Kidney (tissue), 14 donors: ENCODE data around the gene NUBP1. TPM values are rescaled to one million over a fixed set of nuclear protein-coding genes. Genes with fewer than 3 reads are reported as not detected.
A peak's percentile ranks its signal among the peaks of the same experiment; 100 is the strongest.

Experiments used
- DNase-seq, 5 donors: peaks; one replicate each; pipeline ENCODE4 v3.0.0-alpha.2; 2013 to 2020
- FAIRE-seq: peaks from 2 replicates; lab custom pipeline; 2012; peaks lifted over from hg19 to GRCh38; lab: Jason Lieb, UNC
- H3K27ac ChIP-seq, 2 donors: one replicate each; pipeline ENCODE4 v1.7.0; 2013; ENCODE audit warnings: low read depth in 2 of 2, low read length in 2 of 2, inconsistent platforms in 1 of 2
- H3K27me3 ChIP-seq: one replicate; pipeline ENCODE4 v1.7.1; 2013; ENCODE audit warnings: low read length, inconsistent platforms; ENCODE audit not compliant: control insufficient read depth, insufficient read depth
- H3K36me3 ChIP-seq, 3 donors: one replicate each; pipeline versions ENCODE4 v1.7.0 to v1.7.1; 2013; ENCODE audit warnings: low read length in 3 of 3, control low read depth in 1 of 3, inconsistent platforms in 1 of 3; ENCODE audit not compliant: insufficient read depth in 3 of 3, control insufficient read depth in 2 of 3
- H3K4me1 ChIP-seq, 3 donors: one replicate each; pipeline versions ENCODE4 v1.7.0 to v1.7.1; 2013; ENCODE audit warnings: low read length in 3 of 3, inconsistent platforms in 1 of 3, low read depth in 1 of 3; ENCODE audit not compliant: control insufficient read depth in 2 of 3, insufficient read depth in 2 of 3
- H3K4me3 ChIP-seq, 3 donors: one replicate each; pipeline versions ENCODE4 v1.7.0 to v1.8.1; 2013; ENCODE audit warnings: low read length in 3 of 3, control low read depth in 1 of 3, inconsistent platforms in 1 of 3
- H3K9ac ChIP-seq, 3 donors: one replicate each; pipeline versions ENCODE4 v1.7.0 to v1.7.1; 2013; ENCODE audit warnings: low read length in 3 of 3, control low read depth in 1 of 3, inconsistent platforms in 1 of 3
- H3K9me3 ChIP-seq, 3 donors: one replicate each; pipeline versions ENCODE4 v1.7.0 to v1.7.1; 2013; ENCODE audit warnings: low read length in 3 of 3, control low read depth in 1 of 3, inconsistent platforms in 1 of 3; ENCODE audit not compliant: control insufficient read depth in 2 of 3, insufficient read depth in 1 of 3
- intact Hi-C: fragments of 100-400 bp; cut with DNase I; formaldehyde crosslinking; loops from one replicate; pipeline ENCODE4 v1.11.1; 2022
- polyA plus RNA-seq: library from polyadenylated mRNA; stranded (reverse); fragments of 350-450 nt; fragmentation: Illumina TruSeq; extraction: RNeasy Lipid Tissue Mini Kit (QIAGEN cat#74804); gene quantifications from one replicate; pipeline ENCODE4 v1.2.3, GENCODE V29; 2014; ENCODE audit warnings: low read depth, low replicate concordance; ENCODE audit not compliant: insufficient read depth
- total RNA-seq: library from RNA; stranded (reverse); fragmentation: NEBNext Ultra II Directional; extraction: Animal tissue kit (Norgen Biotek cat#: 25700); gene quantifications from one replicate; pipeline ENCODE4 v1.2.1, GENCODE V29; 2021
- TF ChIP-seq, protein P1 (sequence below): IDR thresholded peaks from 3 replicates; pipeline ENCODE4 v1.5.1; 2012; ENCODE audit warnings: mild to moderate bottlenecking, moderate library complexity, borderline replicate concordance; ENCODE audit not compliant: insufficient read depth; ENCODE audit errors: extremely low read depth
- donor health status: control.
- donor health status: control.
- donor health status: control.
- donor health status: control.
- donor health status: control.
- donor health status: DM: yes; HTN: yes; CAD: no.
- donor health status: Normal renal cell carcinoma (clear cell type).

NUBP1 gene
- total and polyA plus RNA-seq, 2 donors from 2014 or later = 38.5 to 47.7 TPM

DNA sequence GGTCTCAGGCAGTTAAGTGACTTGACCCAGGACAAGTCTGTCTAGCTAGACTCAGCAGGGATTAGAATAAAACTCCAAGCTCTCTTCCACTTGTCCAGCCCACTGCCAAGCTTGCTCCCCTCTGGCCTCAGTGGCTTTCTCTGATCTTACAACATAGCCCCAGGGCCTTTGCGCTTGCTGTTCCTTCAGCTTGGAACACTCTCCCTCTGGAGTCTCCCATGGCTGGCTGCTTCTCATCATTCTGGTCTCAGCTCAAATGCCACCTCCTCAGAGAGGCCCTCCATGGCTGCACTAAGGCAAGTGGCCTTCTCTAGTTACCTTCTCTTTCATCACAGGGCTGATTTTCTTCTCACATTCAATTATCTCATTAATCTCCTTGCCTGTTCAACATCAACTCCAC is 73.9 kb downstream of the NUBP1 start:
- peak in 1 of 5 donors; percentile 13 for DNase-seq
- H3K27ac ChIP-seq = no peak overlapping the region
- H3K36me3 ChIP-seq = no peaks in the 10 kb centered on the region
- intact Hi-C loops = no loop called here
- no peak overlapping the region for H3K4me3 ChIP-seq
- TF ChIP-seq, protein P1, sequence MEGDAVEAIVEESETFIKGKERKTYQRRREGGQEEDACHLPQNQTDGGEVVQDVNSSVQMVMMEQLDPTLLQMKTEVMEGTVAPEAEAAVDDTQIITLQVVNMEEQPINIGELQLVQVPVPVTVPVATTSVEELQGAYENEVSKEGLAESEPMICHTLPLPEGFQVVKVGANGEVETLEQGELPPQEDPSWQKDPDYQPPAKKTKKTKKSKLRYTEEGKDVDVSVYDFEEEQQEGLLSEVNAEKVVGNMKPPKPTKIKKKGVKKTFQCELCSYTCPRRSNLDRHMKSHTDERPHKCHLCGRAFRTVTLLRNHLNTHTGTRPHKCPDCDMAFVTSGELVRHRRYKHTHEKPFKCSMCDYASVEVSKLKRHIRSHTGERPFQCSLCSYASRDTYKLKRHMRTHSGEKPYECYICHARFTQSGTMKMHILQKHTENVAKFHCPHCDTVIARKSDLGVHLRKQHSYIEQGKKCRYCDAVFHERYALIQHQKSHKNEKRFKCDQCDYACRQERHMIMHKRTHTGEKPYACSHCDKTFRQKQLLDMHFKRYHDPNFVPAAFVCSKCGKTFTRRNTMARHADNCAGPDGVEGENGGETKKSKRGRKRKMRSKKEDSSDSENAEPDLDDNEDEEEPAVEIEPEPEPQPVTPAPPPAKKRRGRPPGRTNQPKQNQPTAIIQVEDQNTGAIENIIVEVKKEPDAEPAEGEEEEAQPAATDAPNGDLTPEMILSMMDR = no peak
- FAIRE-seq = no peak
- no peaks in the 10 kb centered on the region for H3K9me3 ChIP-seq
- H3K9ac ChIP-seq = no peak overlapping the region
- H3K4me1 ChIP-seq = no peaks in the 10 kb centered on the region
- H3K27me3 ChIP-seq = no peaks in the 10 kb centered on the region

DNA sequence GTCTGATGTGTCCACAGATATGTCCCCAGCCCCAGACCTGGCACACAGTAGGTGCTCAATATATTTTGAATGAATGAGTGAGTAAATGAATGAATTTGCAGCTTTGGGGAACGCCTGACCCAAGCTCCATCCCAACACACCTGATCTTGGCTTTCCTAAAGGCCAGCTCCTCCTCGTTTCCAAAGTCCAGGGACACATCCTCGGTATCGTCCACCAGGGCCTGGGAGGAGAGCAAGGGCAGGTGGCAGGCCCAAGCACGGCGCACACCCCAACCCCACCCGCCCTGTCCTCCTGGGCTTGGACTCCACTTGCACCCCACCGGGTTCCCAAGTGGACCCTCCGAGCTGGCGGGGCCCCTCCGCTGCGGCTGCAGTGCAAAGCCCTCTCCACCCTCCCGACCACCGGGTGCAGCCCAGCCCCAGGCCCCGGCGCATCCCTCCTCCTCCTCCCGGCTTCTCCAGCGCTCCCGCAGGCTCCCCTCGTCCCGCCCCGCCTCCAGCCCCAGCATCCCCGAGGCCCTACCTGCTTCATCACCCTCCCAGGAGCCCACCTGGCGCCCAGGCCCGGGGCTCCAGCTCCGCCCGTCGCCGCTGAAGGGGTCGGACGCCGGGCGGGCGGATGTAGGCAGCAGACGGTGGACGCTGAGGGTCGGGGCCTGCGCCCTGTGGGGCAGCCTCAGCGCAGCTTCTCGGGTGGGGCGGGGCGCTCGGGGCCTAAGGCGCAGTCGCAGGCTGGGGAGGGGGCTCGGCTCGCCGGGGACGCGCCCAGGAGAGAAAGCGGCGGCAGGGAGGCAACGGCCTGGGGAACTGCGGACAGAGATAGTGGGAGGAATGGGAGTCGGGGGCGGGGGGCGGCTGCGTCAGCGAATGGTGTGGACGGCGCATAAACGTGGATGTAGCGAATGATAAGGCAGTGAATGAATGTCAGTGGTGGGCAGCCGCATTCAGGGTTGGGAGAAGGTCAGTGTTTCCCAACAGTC is 74.6 kb downstream of the NUBP1 start, which contains the start of gene TVP23A:
TVP23A (minus strand) TSS at position 832 of the 979 bp plus-strand sequence; CDS start at position 531, 301 bp downstream.
- DNase-seq = peak in 4 of 5 donors; percentile 36 to 68 (median 52)
- Histone ChIP-seq H3K27ac (no peak within 1 kb of the TSS), H3K4me1 (no peaks in the 10 kb centered on the region), H3K4me3 (peak within 1 kb of the TSS in 1 of 3 donors; percentile 46), H3K27me3 (no peaks in the 10 kb centered on the region), H3K9me3 (no peaks in the 10 kb centered on the region), H3K9ac (no peak within 1 kb of the TSS), H3K36me3 (no peaks in the 10 kb centered on the region)
- TF ChIP-seq, protein P1 = no peak
- no peak for FAIRE-seq
- intact Hi-C loops = no loop called here

Other genes with a start within 250 kb of the NUBP1 start
- 25.8 TPM for gene EMP2, start 163.2 kb upstream of the NUBP1 start, total RNA-seq
- gene EMP2, start 163.2 kb upstream of the NUBP1 start, polyA plus RNA-seq = 14.5 TPM
- gene TEKT5, start 48.9 kb upstream of the NUBP1 start, total RNA-seq = 0.57 TPM
- not detected for gene TEKT5, start 48.9 kb upstream of the NUBP1 start, polyA plus RNA-seq
- 0.19 TPM for gene TVP23A, start 75.0 kb downstream of the NUBP1 start, total RNA-seq
- not detected for gene TVP23A, start 75.0 kb downstream of the NUBP1 start, polyA plus RNA-seq
- 50.5 TPM for gene CIITA, start 133.4 kb downstream of the NUBP1 start, total RNA-seq
- 8.3 TPM for gene CIITA, start 133.4 kb downstream of the NUBP1 start, polyA plus RNA-seq
- 31.0 TPM for gene DEXI, start 198.6 kb downstream of the NUBP1 start, total RNA-seq
- gene DEXI, start 198.6 kb downstream of the NUBP1 start, polyA plus RNA-seq = 46.2 TPM
- gene CLEC16A, start 200.7 kb downstream of the NUBP1 start, total RNA-seq = 51.9 TPM
- gene CLEC16A, start 200.7 kb downstream of the NUBP1 start, polyA plus RNA-seq = 10.8 TPM